NT2/D1 (cell line): ENCODE results near the gene FAM170A.
A peak's percentile ranks its signal among the peaks of the same experiment; 100 is the strongest.

Source experiments
- DNase-seq: peaks from one replicate; pipeline ENCODE4 v3.0.0-alpha.2; 2011; ENCODE audit warnings: low read depth, low spot score
- H3K27me3 ChIP-seq: 2 replicates; pipeline ENCODE4 v1.6.0; 2011; ENCODE audit warnings: mild to moderate bottlenecking; ENCODE audit not compliant: insufficient read length, insufficient read depth
- H3K36me3 ChIP-seq: 2 replicates; pipeline ENCODE4 v1.6.1; 2011; ENCODE audit warnings: mild to moderate bottlenecking, low read length, mixed read lengths; ENCODE audit not compliant: insufficient read depth, insufficient read length
- H3K4me1 ChIP-seq: 2 replicates; pipeline ENCODE4 v1.5.1; 2011; ENCODE audit not compliant: insufficient read depth, insufficient read length
- H3K4me3 ChIP-seq: 2 replicates; pipeline ENCODE4 v1.5.1; 2011; ENCODE audit warnings: low read depth; ENCODE audit not compliant: insufficient read length
- H3K9ac ChIP-seq: 2 replicates; pipeline ENCODE4 v1.6.0; 2011; ENCODE audit warnings: low read depth; ENCODE audit not compliant: insufficient read length
- H3K9me3 ChIP-seq: 2 replicates; pipeline ENCODE4 v1.5.1; 2011; ENCODE audit warnings: mild to moderate bottlenecking, low read length; ENCODE audit not compliant: insufficient read depth
- SUZ12 ChIP-seq: IDR thresholded peaks from 2 replicates; pipeline ENCODE4 v1.6.1; 2011; ENCODE audit not compliant: insufficient read length, insufficient read depth; ENCODE audit errors: extremely low read depth
- YY1 ChIP-seq: IDR thresholded peaks from 2 replicates; pipeline ENCODE4 v1.6.1; 2011; ENCODE audit not compliant: insufficient read length, insufficient read depth
- ZNF274 ChIP-seq: IDR thresholded peaks from 2 replicates; pipeline ENCODE4 v1.6.1; 2011; ENCODE audit warnings: mild to moderate bottlenecking, low read depth, low read length

Gene FAM170A, protein sequence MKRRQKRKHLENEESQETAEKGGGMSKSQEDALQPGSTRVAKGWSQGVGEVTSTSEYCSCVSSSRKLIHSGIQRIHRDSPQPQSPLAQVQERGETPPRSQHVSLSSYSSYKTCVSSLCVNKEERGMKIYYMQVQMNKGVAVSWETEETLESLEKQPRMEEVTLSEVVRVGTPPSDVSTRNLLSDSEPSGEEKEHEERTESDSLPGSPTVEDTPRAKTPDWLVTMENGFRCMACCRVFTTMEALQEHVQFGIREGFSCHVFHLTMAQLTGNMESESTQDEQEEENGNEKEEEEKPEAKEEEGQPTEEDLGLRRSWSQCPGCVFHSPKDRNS

DNA sequence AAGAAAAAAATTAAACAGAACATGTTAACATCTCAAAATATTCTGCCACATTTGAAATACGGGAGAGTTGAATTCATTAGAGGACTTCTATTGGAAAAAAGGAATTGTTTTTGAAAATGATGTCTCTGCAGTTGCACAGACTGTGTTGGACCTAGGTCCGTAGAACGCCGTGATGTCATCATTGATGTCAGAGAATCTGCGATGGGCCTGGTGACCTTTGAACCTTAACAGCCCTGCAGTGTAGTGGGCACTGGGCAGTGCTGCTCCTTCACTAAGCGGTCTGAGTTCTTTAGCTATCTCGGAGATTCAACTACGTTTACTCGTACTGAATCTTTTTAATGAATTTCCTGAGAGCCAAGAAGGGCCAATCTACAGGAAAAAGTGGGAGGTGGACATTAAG, at the start of gene FAM170A:
TSS of gene FAM170A (plus strand) at position 220 of the 400 bp plus-strand sequence. CDS start 211 bp downstream, outside the sequence.
- H3K9me3 ChIP-seq, result no peaks in the 10 kb centered on the region
- no peak within 1 kb of the TSS for H3K4me3 ChIP-seq
- no peaks in the 10 kb centered on the region for H3K4me1 ChIP-seq
- H3K36me3 ChIP-seq, result no peaks in the 10 kb centered on the region
- TF ChIP-seq ZNF274 (no peak), YY1 (no peak), SUZ12 (no peak)
- no peaks in the 10 kb centered on the region for H3K27me3 ChIP-seq
- H3K9ac ChIP-seq, result no peak within 1 kb of the TSS
- DNase-seq, result no peak

DNA sequence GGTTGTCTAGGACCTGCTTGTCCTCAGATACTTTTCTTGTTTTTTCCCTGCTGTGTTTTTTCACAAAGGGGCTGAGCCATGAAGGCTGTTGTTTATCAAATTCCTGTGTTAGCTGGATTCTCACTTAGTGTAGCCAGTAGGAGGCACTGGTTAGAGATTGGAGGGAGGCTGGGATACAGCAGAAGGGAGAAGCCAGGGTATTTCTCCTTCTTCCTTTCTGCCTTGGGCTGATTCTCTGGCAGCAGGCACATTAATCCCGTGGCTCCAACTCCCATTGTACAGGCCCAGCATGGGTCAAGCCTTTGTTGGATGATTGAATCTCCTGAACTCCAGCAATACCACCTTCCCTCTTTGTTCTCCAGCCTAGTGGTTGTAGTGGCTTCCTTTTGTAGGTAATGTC, 46.4 kb upstream of the FAM170A start:
- no peak overlapping the region for H3K4me3 ChIP-seq
- H3K4me1 ChIP-seq, result peaks cover 3% of the 10 kb centered on the region
- H3K9ac ChIP-seq, result no peak overlapping the region
- no peaks in the 10 kb centered on the region for H3K27me3 ChIP-seq
- no peaks in the 10 kb centered on the region for H3K36me3 ChIP-seq
- TF ChIP-seq SUZ12, result no peak
- no peak for TF ChIP-seq YY1
- TF ChIP-seq ZNF274, result no peak
- DNase-seq, result peak; percentile 32
- H3K9me3 ChIP-seq, result no peaks in the 10 kb centered on the region

DNA sequence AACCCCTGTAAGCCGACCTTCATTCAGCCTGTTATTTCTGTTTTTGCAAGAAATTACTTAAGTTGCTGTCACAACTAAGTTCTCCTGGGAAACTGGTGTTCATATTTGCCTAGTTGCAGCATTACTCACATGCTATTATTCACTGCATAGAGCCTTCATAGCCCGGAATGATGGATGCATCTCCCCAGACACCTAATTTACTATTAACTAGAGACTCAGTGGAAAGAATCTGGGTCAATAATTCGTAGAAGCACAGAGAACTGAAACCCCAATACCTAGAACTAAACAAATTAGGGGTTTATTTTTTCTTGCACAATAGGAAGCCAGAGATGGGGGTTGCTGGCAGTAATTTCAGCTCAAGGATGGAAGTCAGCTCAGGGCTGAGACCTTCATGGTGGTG, 45.7 kb upstream of the FAM170A start:
- no peak for DNase-seq
- no peak for TF ChIP-seq YY1
- no peak for TF ChIP-seq SUZ12
- TF ChIP-seq ZNF274, result no peak

DNA sequence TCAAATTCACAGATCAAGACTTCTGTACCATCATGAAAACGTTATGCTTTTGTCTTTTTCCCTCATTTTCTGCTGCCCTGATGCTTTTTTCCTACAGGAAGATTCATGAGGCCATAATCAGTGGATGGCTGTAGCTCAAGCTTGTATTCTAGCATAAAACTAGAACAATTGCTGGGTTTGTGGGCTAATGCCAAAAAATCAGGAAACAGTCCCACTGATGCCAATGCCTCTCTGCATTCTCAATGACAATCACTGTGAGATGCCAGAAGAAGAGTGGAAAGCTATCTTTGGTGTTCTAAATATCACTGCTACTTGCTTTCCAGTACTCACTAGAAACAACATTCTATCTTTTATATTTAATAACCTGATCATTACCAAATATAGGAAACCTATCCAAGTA, 33.3 kb upstream of the FAM170A start:
- TF ChIP-seq SUZ12, result no peak
- no peak for TF ChIP-seq YY1
- TF ChIP-seq ZNF274, result no peak
- Histone ChIP-seq H3K4me3 (no peak overlapping the region), H3K9ac (no peak overlapping the region), H3K9me3 (no peaks in the 10 kb centered on the region), H3K27me3 (no peaks in the 10 kb centered on the region), H3K36me3 (no peaks in the 10 kb centered on the region), H3K4me1 (no peaks in the 10 kb centered on the region)
- DNase-seq, result no peak

More for the DNA sequence above, 45.7 kb upstream of the FAM170A start:
- H3K36me3 ChIP-seq, result no peaks in the 10 kb centered on the region
- no peaks in the 10 kb centered on the region for H3K27me3 ChIP-seq
- H3K9ac ChIP-seq, result no peak overlapping the region
- peaks cover 3% of the 10 kb centered on the region for H3K4me1 ChIP-seq
- no peaks in the 10 kb centered on the region for H3K9me3 ChIP-seq
- H3K4me3 ChIP-seq, result no peak overlapping the region

DNA sequence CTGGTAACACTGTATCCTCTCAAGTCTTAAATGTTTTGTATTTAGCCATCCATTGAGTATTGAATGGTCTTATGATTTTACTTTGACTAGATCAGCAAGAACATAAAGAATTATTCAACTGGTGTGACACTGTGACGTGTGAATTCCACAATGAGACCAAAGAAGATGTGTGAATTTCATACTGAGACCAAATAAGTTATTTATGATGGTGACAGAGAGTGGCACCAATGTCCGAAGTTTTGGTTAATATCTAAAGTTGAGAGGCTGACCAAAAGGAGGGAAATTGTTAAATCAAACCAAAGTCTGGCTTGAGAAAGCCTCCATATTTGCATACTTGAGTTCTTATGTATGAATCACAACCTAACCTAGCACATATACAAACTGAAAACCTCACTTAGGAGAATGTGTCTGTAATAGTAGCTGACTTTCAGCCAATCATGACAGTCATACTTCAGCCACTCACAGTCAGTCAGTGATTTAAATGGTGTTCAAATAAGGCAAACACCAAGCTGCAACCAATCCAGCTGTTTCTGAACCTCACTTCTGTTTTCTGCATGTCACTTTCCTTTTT, 31.5 kb upstream of the FAM170A start:
- Histone ChIP-seq H3K9ac (no peak overlapping the region), H3K27me3 (no peaks in the 10 kb centered on the region), H3K4me3 (no peak overlapping the region), H3K9me3 (no peaks in the 10 kb centered on the region), H3K4me1 (no peaks in the 10 kb centered on the region), H3K36me3 (no peaks in the 10 kb centered on the region)
- no peak for DNase-seq
- no peak for TF ChIP-seq YY1
- no peak for TF ChIP-seq SUZ12
- no peak for TF ChIP-seq ZNF274

DNA sequence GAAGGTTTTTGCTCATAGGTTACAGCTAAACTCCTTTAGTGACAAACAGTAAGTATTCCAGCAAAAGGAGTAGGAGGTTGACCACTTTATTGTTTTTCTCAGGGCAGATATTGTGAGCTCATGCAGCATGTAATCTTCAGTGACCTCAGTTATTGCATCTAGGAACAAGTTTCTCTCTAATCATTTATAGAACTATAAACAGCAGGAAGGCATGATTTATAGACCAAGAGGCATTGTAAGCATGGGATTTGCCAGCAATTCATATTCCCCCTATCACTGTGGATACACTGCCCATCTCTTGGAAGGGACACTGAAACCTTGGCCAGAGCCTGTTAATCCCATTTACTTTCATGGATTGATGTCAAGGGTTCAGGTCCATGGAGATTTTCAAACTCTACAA, 15.4 kb upstream of the FAM170A start:
- TF ChIP-seq SUZ12, result no peak
- no peak for TF ChIP-seq YY1
- no peak for TF ChIP-seq ZNF274
- Histone ChIP-seq H3K9ac (no peak overlapping the region), H3K36me3 (no peaks in the 10 kb centered on the region), H3K27me3 (no peaks in the 10 kb centered on the region), H3K4me3 (no peak overlapping the region), H3K9me3 (no peaks in the 10 kb centered on the region), H3K4me1 (no peaks in the 10 kb centered on the region)
- DNase-seq, result no peak

DNA sequence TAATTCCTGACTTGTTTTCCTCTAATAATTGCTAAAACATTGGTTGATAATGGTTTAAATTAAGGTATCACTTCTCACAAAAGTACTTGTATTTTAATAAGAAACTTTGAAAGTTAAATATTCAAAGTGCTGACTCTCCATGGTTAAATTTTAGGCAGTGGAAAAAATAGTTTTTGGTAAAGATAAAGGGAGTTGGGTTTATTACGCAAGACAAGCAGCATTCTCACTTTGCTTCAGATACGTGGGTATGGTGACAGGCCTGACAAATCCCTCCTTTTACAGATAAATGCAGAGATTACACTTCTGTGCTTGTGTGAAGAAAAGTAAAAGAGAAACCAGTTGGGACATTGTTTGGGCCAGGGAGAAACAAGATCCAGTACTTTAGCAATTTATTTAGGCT, 14.5 kb upstream of the FAM170A start:
- TF ChIP-seq YY1, result no peak
- no peak for TF ChIP-seq ZNF274
- no peak for TF ChIP-seq SUZ12
- no peaks in the 10 kb centered on the region for H3K27me3 ChIP-seq
- no peaks in the 10 kb centered on the region for H3K4me1 ChIP-seq
- H3K36me3 ChIP-seq, result no peaks in the 10 kb centered on the region
- H3K4me3 ChIP-seq, result no peak overlapping the region
- no peak overlapping the region for H3K9ac ChIP-seq
- DNase-seq, result no peak
- no peaks in the 10 kb centered on the region for H3K9me3 ChIP-seq
